GM23338 (cell line): ENCODE data around the gene GPD2. TPM values are rescaled to one million over a fixed set of nuclear protein-coding genes. Genes with fewer than 3 reads are reported as not detected.
A peak's percentile ranks its signal among the peaks of the same experiment; 100 is the strongest.

Experiments
- ATAC-seq: fragments of 200-7000 bp; cut with Tn5 transposase; 3 replicates; pipeline ENCODE4 v1.9.1; 2020
- DNase-seq: peaks from one replicate; pipeline ENCODE4 v3.0.0-alpha.2; 2015; ENCODE audit warnings: low spot score
- H2AFZ ChIP-seq: fragments of 200-600 bp; sonication (generic); 2 replicates; pipeline ENCODE4 v1.8.0; 2016; ENCODE audit warnings: antibody characterized with exemption, mild to moderate bottlenecking, moderate library complexity
- H3F3A ChIP-seq: fragments of 200-600 bp; sonication (generic); replicated peaks from 2 replicates; pipeline ENCODE4 v1.8.0; 2017; ENCODE audit warnings: antibody characterized with exemption, mixed run types, low read depth
- H3K27ac ChIP-seq: fragments of 200-600 bp; sonication (generic); 2 replicates; pipeline ENCODE4 v1.6.1; 2016; ENCODE audit warnings: low read depth
- H3K27me3 ChIP-seq: fragments of 200-600 bp; sonication (generic); 2 replicates; pipeline ENCODE4 v1.8.0; 2016; ENCODE audit warnings: mild to moderate bottlenecking, mixed run types, moderate library complexity; ENCODE audit not compliant: insufficient read depth
- H3K36me3 ChIP-seq: fragments of 200-600 bp; sonication (generic); 2 replicates; pipeline ENCODE4 v1.8.0; 2016; ENCODE audit warnings: mild to moderate bottlenecking; ENCODE audit not compliant: insufficient read depth
- H3K4me1 ChIP-seq: fragments of 200-600 bp; sonication (generic); 2 replicates; pipeline ENCODE4 v1.8.0; 2016; ENCODE audit warnings: mild to moderate bottlenecking, moderate library complexity; ENCODE audit not compliant: insufficient read depth
- H3K4me2 ChIP-seq: fragments of 200-600 bp; sonication (generic); 2 replicates; pipeline ENCODE4 v1.7.1; 2017; ENCODE audit warnings: mixed run types
- H3K4me3 ChIP-seq: fragments of 200-600 bp; sonication (generic); 2 replicates; pipeline ENCODE4 v1.6.1; 2016; ENCODE audit warnings: mixed run types
- H3K79me2 ChIP-seq: fragments of 200-600 bp; sonication (generic); replicated peaks from 2 replicates; pipeline ENCODE4 v1.8.0; 2017; ENCODE audit warnings: mild to moderate bottlenecking; ENCODE audit not compliant: insufficient read depth
- H3K9me2 ChIP-seq: fragments of 200-600 bp; sonication (generic); 2 replicates; pipeline ENCODE4 v1.8.0; 2017; ENCODE audit not compliant: insufficient read depth
- H4K20me1 ChIP-seq: fragments of 200-600 bp; sonication (generic); replicated peaks from 2 replicates; pipeline ENCODE4 v1.8.0; 2017; ENCODE audit warnings: mild to moderate bottlenecking; ENCODE audit not compliant: insufficient read depth
- H3K27ac Mint-ChIP-seq: 2 replicates; pipeline ENCODE4 v1.8.0; 2020; ENCODE audit warnings: inconsistent platforms, mild to moderate bottlenecking, moderate library complexity, mixed read lengths
- H3K27me3 Mint-ChIP-seq: 3 replicates; pipeline ENCODE4 v1.8.0; 2022; ENCODE audit warnings: low read depth, mild to moderate bottlenecking, moderate library complexity, mixed read lengths, inconsistent platforms; ENCODE audit not compliant: insufficient read depth, poor library complexity
- H3K36me3 Mint-ChIP-seq: 3 replicates; pipeline ENCODE4 v1.8.0; 2021; ENCODE audit warnings: low read depth, mild to moderate bottlenecking, inconsistent platforms, moderate library complexity, mixed read lengths
- H3K4me1 Mint-ChIP-seq: 3 replicates; pipeline ENCODE4 v1.8.0; 2020; ENCODE audit warnings: mild to moderate bottlenecking, inconsistent platforms, mixed read lengths
- H3K4me3 Mint-ChIP-seq: 3 replicates; pipeline ENCODE4 v1.8.0; 2021; ENCODE audit warnings: moderate library complexity, mild to moderate bottlenecking, inconsistent platforms, mixed read lengths
- H3K9me3 Mint-ChIP-seq: 3 replicates; pipeline ENCODE4 v1.8.0; 2020; ENCODE audit warnings: moderate library complexity, mild to moderate bottlenecking, inconsistent platforms, mixed read lengths
- CREB1 ChIP-seq: fragments of 250-450 bp; sonication (Bioruptor Pico); IDR thresholded peaks from 2 replicates; pipeline ENCODE4 v1.5.0; 2020; ENCODE audit warnings: low read depth, mild to moderate bottlenecking, moderate library complexity
- REST ChIP-seq: IDR thresholded peaks from one replicate; pipeline ENCODE4 v1.6.1; 2018; ENCODE audit warnings: antibody characterized with exemption; ENCODE audit not compliant: unreplicated experiment
- STAT1 ChIP-seq: IDR thresholded peaks from one replicate; pipeline ENCODE4 v1.6.1; 2016; ENCODE audit warnings: antibody characterized with exemption; ENCODE audit not compliant: unreplicated experiment
- ZNF331 ChIP-seq: fragments of 250-450 bp; sonication (Bioruptor Pico); IDR thresholded peaks from 2 replicates; pipeline ENCODE4 v1.5.0; 2020; ENCODE audit warnings: low read depth, mild to moderate bottlenecking, moderate library complexity
- ZNF462 ChIP-seq: fragments of 250-450 bp; sonication (Bioruptor Pico); IDR thresholded peaks from 2 replicates; pipeline ENCODE4 v1.5.0; 2020; ENCODE audit warnings: mild to moderate bottlenecking, moderate library complexity
- polyA plus RNA-seq: library from polyadenylated mRNA; unstranded; fragments of >200 nt; fragmentation: Nextera tagmentation; extraction: Ambion mirVana; gene quantifications from 2 replicates; pipeline ENCODE4 v1.2.1, GENCODE V29; 2016
- total RNA-seq: library from RNA; depleted of rRNA; stranded (reverse); fragments of >200 nt; shearing (Covaris generic); gene quantifications from 2 replicates; pipeline ENCODE4 v1.2.3, GENCODE V29; 2014

The GPD2 gene
- total and polyA plus RNA-seq, 2 experiments from 2014 or later = 9.4 to 67.4 TPM

- Histone ChIP-seq H3K27me3 (no peaks in the 10 kb centered on the region), H3K4me3 (peak overlapping the region; percentile 73), H3K79me2 (peaks cover 23% of the 10 kb centered on the region), H4K20me1 (no peaks in the 10 kb centered on the region), H3K9me2 (peaks cover 2% of the 10 kb centered on the region; the same call in 1 of the 2 replicates), H3K4me2 (peak overlapping the region; percentile 87), H3K27ac (peak overlapping the region; percentile 68), H3K4me1 (peaks cover 21% of the 10 kb centered on the region), H2AFZ (peak overlapping the region; percentile 79), H3K36me3 (no peaks in the 10 kb centered on the region), H3F3A (no peaks in the 10 kb centered on the region)
- ATAC-seq (no peak; the same call in 2 of the 3 replicates), DNase-seq (no peak)
- H3K4me1 Mint-ChIP-seq = peaks cover 48% of the 10 kb centered on the region
- H3K36me3 Mint-ChIP-seq = peaks cover 3% of the 10 kb centered on the region; the same call in 1 of the 3 replicates
- peak overlapping the region; percentile 89; the same call in 1 of the 2 replicates for H3K27ac Mint-ChIP-seq
- TF ChIP-seq ZNF462 (CRISPR knock-in tag) (no peak), CREB1 (0 out of 2 replicates have a peak, but pooled peaks have one; percentile 5)
- H3K4me3 Mint-ChIP-seq = peak overlapping the region; percentile 93
- peaks cover 7% of the 10 kb centered on the region for H3K27me3 Mint-ChIP-seq
- no peaks in the 10 kb centered on the region for H3K9me3 Mint-ChIP-seq
These were observed 822 bp upstream of the GPD2 start for GRCh38 chr2:156435396-156435717.

- Mint-ChIP-seq H3K36me3 (peaks cover 5% of the 10 kb centered on the region; the same call in 1 of the 3 replicates), H3K4me1 (peaks cover 39% of the 10 kb centered on the region), H3K4me3 (peak overlapping the region; percentile 93), H3K9me3 (no peaks in the 10 kb centered on the region), H3K27ac (peak overlapping the region; percentile 89), H3K27me3 (peaks cover 7% of the 10 kb centered on the region)
- H3K4me2 ChIP-seq = peak overlapping the region; percentile 87
- no peaks in the 10 kb centered on the region for H3K27me3 ChIP-seq
- no peaks in the 10 kb centered on the region for H3K9me2 ChIP-seq
- no peaks in the 10 kb centered on the region for H4K20me1 ChIP-seq
- peak; percentile 31 for ATAC-seq
- TF ChIP-seq ZNF331 (CRISPR knock-in tag) (no peak), REST (no peak), STAT1 (no peak)
- peaks cover 16% of the 10 kb centered on the region for H3K4me1 ChIP-seq
- H2AFZ ChIP-seq = peak overlapping the region; percentile 88
- no peaks in the 10 kb centered on the region for H3F3A ChIP-seq
- H3K79me2 ChIP-seq = peaks cover 35% of the 10 kb centered on the region
- peak overlapping the region; percentile 73 for H3K4me3 ChIP-seq
- peak overlapping the region; percentile 91 for H3K27ac ChIP-seq
- peak; percentile 25 for DNase-seq
- no peaks in the 10 kb centered on the region for H3K36me3 ChIP-seq
These were observed 412 bp downstream of the GPD2 start for GRCh38 chr2:156436497-156437085.
